Measurements from ENCODE around the gene RIT2. TPM values are rescaled to one million over a fixed set of nuclear protein-coding genes. Genes with fewer than 3 reads are reported as not detected.

The RIT2 gene
- total and polyA plus RNA-seq, 2 of the 4 experiments (the other 2 are of a cell fraction), result not detected

- Histone ChIP-seq H3K4me3 (ENCODE audit: insufficient read depth, low read depth, low read length) (no peak overlapping the region), H3K9ac (ENCODE audit: low read depth, low read length) (no peak overlapping the region), H2BK20ac (ENCODE audit: low read depth, low read length) (no peak overlapping the region), H2AFZ (replicated peaks; ENCODE audit: low read length, poor library complexity) (no peak overlapping the region), H3K18ac (ENCODE audit: low read depth, low read length) (no peak overlapping the region), H3K27me3 (ENCODE audit: control insufficient read depth, insufficient read depth, low read length) (no peaks in the 10 kb centered on the region), H2BK5ac (ENCODE audit: low read depth, low read length, poor library complexity, severe bottlenecking) (no peak overlapping the region), H3K23ac (ENCODE audit: low read depth, low read length) (no peak overlapping the region), H3K4ac (ENCODE audit: low read depth, low read length) (no peak overlapping the region), H3K14ac (replicated peaks; ENCODE audit: low read depth, low read length) (no peak overlapping the region), H4K8ac (ENCODE audit: low read depth in 2 of 2, low read length in 2 of 2) (no peak overlapping the region), H4K20me1 (ENCODE audit: insufficient read depth, low read length) (no peaks in the 10 kb centered on the region), H4K91ac (ENCODE audit: insufficient read depth, low read depth, low read length) (no peak overlapping the region), H2AK5ac (ENCODE audit: low read depth, low read length) (no peak overlapping the region), H4K5ac (ENCODE audit: low read depth, low read length) (no peak overlapping the region), H3K36me3 (ENCODE audit: control insufficient read depth, insufficient read depth, low read length) (no peaks in the 10 kb centered on the region), H3K4me1 (ENCODE audit: control insufficient read depth, insufficient read depth, low read length) (no peaks in the 10 kb centered on the region), H3K27ac (ENCODE audit: insufficient read depth, low read length) (no peak overlapping the region), H2BK120ac (ENCODE audit: low read depth, low read length) (no peak overlapping the region), H2AK9ac (replicated peaks; ENCODE audit: low read depth, low read length, poor library complexity) (no peak overlapping the region), H3K56ac (ENCODE audit: extremely low read depth, insufficient read depth, low read length) (no peak overlapping the region), H3K79me1 (ENCODE audit: low read depth in 1 of 2, low read length in 2 of 2) (no peaks in the 10 kb centered on the region), H3K9me3 (ENCODE audit: control insufficient read depth, insufficient read depth, low read length) (peaks cover 9% of the 10 kb centered on the region), H3K4me2 (ENCODE audit: low read depth, low read length) (no peak overlapping the region), H2BK15ac (ENCODE audit: low read depth, low read length) (no peak overlapping the region), H3K9me1 (ENCODE audit: insufficient read depth, low read length) (no peaks in the 10 kb centered on the region)
- intact Hi-C loops (cut with micrococcal nuclease), result no loop called here
- 100% methylated on average over 1 of the region's 5 CpGs; no CpG with 5 or more reads in 1 of the 2 experiments for WGBS, 2 experiments (ENCODE audit: extremely low coverage in 2 of 2, insufficient read length in 1 of 2)
- no peak for DNase-seq
- in situ Hi-C loops (cut with MboI; ENCODE audit: low sequenced_read_pairs), result no loop called here
- no TSS peak for BruUV-seq (replicated peaks)
- TF ChIP-seq CHD1 (IDR thresholded peaks at IDR 0.05; ENCODE audit: low read depth, low read length) (no peak), CTCF (conservative IDR thresholded peaks at IDR 0.05; ENCODE audit: low read depth, low read length) (no peak), RAD21 (IDR thresholded peaks at IDR 0.05; ENCODE audit: low read length) (no peak), FOS (IDR thresholded peaks at IDR 0.05; ENCODE audit: low read depth, low read length) (no peak), BHLHE40 (IDR thresholded peaks at IDR 0.05; ENCODE audit: low read depth, low read length) (no peak), POLR2A (IDR thresholded peaks at IDR 0.05; ENCODE audit: low read depth, low read length) (no peak), MXI1 (IDR thresholded peaks at IDR 0.05; ENCODE audit: borderline replicate concordance, low read depth, low read length) (no peak), NFE2L2 (IDR thresholded peaks at IDR 0.05; ENCODE audit: low read depth, low read length) (no peak), MAFK (IDR thresholded peaks at IDR 0.05; ENCODE audit: low read depth, low read length) (no peak), RFX5 (IDR thresholded peaks at IDR 0.05; ENCODE audit: low read depth, low read length) (no peak), MAZ (IDR thresholded peaks at IDR 0.05; ENCODE audit: borderline replicate concordance, low read depth, low read length) (no peak), SMC3 (IDR thresholded peaks at IDR 0.05; ENCODE audit: low read depth, low read length) (no peak), ELK1 (IDR thresholded peaks at IDR 0.05; ENCODE audit: borderline replicate concordance, low read depth, low read length) (no peak)
- TF ChIP-seq, protein P1, sequence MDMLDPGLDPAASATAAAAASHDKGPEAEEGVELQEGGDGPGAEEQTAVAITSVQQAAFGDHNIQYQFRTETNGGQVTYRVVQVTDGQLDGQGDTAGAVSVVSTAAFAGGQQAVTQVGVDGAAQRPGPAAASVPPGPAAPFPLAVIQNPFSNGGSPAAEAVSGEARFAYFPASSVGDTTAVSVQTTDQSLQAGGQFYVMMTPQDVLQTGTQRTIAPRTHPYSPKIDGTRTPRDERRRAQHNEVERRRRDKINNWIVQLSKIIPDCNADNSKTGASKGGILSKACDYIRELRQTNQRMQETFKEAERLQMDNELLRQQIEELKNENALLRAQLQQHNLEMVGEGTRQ (IDR thresholded peaks at IDR 0.05; ENCODE audit: low read depth, low read length), result no peak
- POLR2A ChIA-PET (ENCODE audit: unreplicated experiment), result no interaction called here
- no peak for ATAC-seq (ENCODE audit: low read depth)
- CTCF ChIA-PET, result no interaction called here
- dilution Hi-C loops (cut with HindIII; ENCODE audit: low sequenced_read_pairs, unreplicated experiment), result no loop called here
Measured at GRCh38 chr18:43129946-43130524, 14.6 kb upstream of the RIT2 start.
